ENCODE results near the gene TFAP2C. TPM values are rescaled to one million over a fixed set of nuclear protein-coding genes. Genes with fewer than 3 reads are reported as not detected.

TFAP2C gene
- total and polyA plus RNA-seq, 2 experiments from 2014 or later: 11.9 to 14.3 TPM

- no peak for TF ChIP-seq ZNF462 (CRISPR knock-in tag; IDR thresholded peaks at IDR 0.05)
- TF ChIP-seq NANOG (IDR thresholded peaks at IDR 0.05; ENCODE audit: borderline replicate concordance): no peak
- TF ChIP-seq POLR2AphosphoS5 (IDR thresholded peaks at IDR 0.05; ENCODE audit: low read depth): no peak
- TF ChIP-seq JUNB (IDR thresholded peaks at IDR 0.05; ENCODE audit: unreplicated experiment): no peak
- TF ChIP-seq REST (IDR thresholded peaks at IDR 0.05; ENCODE audit: unreplicated experiment): no peak
Measured at GRCh38 chr20:56683077-56683865, 54.2 kb downstream of the TFAP2C start (continued).
